ENCODE data around the gene ENOX1. TPM values are rescaled to one million over a fixed set of nuclear protein-coding genes. Genes with fewer than 3 reads are reported as not detected.

The ENOX1 gene
- total and polyA plus RNA-seq, 2 of the 8 experiments (the other 6 are each of a cell fraction or from before 2014, with no cell fraction given) = 0.23 to 0.37 TPM

- H3K27ac ChIP-seq (ENCODE audit: low read depth, low read length) = no peak overlapping the region
- no peaks in the 10 kb centered on the region for H4K20me1 ChIP-seq (replicated peaks in 1 of 2; ENCODE audit: control insufficient read depth in 1 of 2, insufficient read depth in 2 of 2, low read length in 2 of 2)
- H2AFZ ChIP-seq (ENCODE audit: low read length) = no peak overlapping the region
- H3K23ac ChIP-seq (ENCODE audit: insufficient read length) = no peak overlapping the region
- H2AK5ac ChIP-seq (ENCODE audit: low read depth, low read length) = no peak overlapping the region
- no peak overlapping the region for H3K9ac ChIP-seq (replicated peaks in 1 of 4; ENCODE audit: extremely low read depth in 1 of 4, low read depth in 3 of 4, low read length in 3 of 4)
- no peaks in the 10 kb centered on the region for H3K27me3 ChIP-seq (replicated peaks in 1 of 4; ENCODE audit: control insufficient read depth in 3 of 4, extremely low read depth in 1 of 4, insufficient read depth in 3 of 4, low read length in 3 of 4)
- no peaks in the 10 kb centered on the region for H3K79me2 ChIP-seq (ENCODE audit: control insufficient read depth in 1 of 2, insufficient read depth in 2 of 2, low read length in 2 of 2)
- H2BK120ac ChIP-seq (replicated peaks; ENCODE audit: low read depth, low read length) = no peak overlapping the region
- WGBS, 2 experiments (ENCODE audit: extremely low coverage in 1 of 2, insufficient coverage in 1 of 2, insufficient read length in 1 of 2, insufficient replicate concordance in 2 of 2, low coverage in 1 of 2, low lambda C conversion rate in 2 of 2, missing lambda C conversion rate in 1 of 2) = 94% methylated on average over 3 of the region's 3 CpGs; no CpG with 5 or more reads in 1 of the 2 experiments
- H3K14ac ChIP-seq (ENCODE audit: insufficient read length) = no peak overlapping the region
- H2BK15ac ChIP-seq (ENCODE audit: low read length) = no peak overlapping the region
- no peak overlapping the region for H2BK20ac ChIP-seq (ENCODE audit: low read length)
- POLR2A ChIA-PET (ENCODE audit: partially characterized antibody) = no interaction called here
- no peak overlapping the region for H3K18ac ChIP-seq (ENCODE audit: extremely low read depth, low read length)
- no peak overlapping the region for H3K56ac ChIP-seq (replicated peaks; ENCODE audit: insufficient read length, low read depth, low read length)
- no peak overlapping the region for H3K4ac ChIP-seq (replicated peaks; ENCODE audit: insufficient read length, low read depth, low read length)
- H2BK12ac ChIP-seq (ENCODE audit: low read depth, low read length) = no peak overlapping the region
- H3K36me3 ChIP-seq (ENCODE audit: control insufficient read depth in 2 of 4, insufficient read depth in 4 of 4, low read length in 3 of 4) = no peaks in the 10 kb centered on the region
- no peaks in the 10 kb centered on the region for H3K79me1 ChIP-seq (ENCODE audit: low read depth, low read length)
- FAIRE-seq (no peak), DNase-seq (ENCODE audit: low read depth in 1 of 2, low spot score in 2 of 2) (no peak)
- CTCF ChIA-PET (ENCODE audit: partially characterized antibody) = no interaction called here
- H4K5ac ChIP-seq (ENCODE audit: insufficient read length, low read depth, low read length) = no peak overlapping the region
- H3K4me3 ChIP-seq (ENCODE audit: extremely low read depth in 1 of 4, insufficient read depth in 2 of 4, low read depth in 3 of 4, low read length in 4 of 4) = no peak overlapping the region
- H2BK5ac ChIP-seq (ENCODE audit: low read depth, low read length) = no peak overlapping the region
- H3K4me1 ChIP-seq (replicated peaks in 1 of 4; ENCODE audit: control insufficient read depth in 3 of 4, insufficient read depth in 4 of 4, low read length in 3 of 4) = no peaks in the 10 kb centered on the region
- H4K91ac ChIP-seq (replicated peaks; ENCODE audit: insufficient read length, low read length) = no peak overlapping the region
- H3K9me3 ChIP-seq (ENCODE audit: insufficient read depth in 2 of 2, low read depth in 1 of 2, low read length in 1 of 2) = no peaks in the 10 kb centered on the region
- no peak overlapping the region for H4K8ac ChIP-seq (ENCODE audit: extremely low read depth, insufficient read depth, low read length)
- H3K4me2 ChIP-seq (ENCODE audit: insufficient read depth in 1 of 2, low read depth in 2 of 2, low read length in 2 of 2) = no peak overlapping the region
- H3K23me2 ChIP-seq (ENCODE audit: low read depth, low read length) = no peaks in the 10 kb centered on the region
- no peak for TF ChIP-seq RAD21 (IDR thresholded peaks at IDR 0.05 in 1 of 2, conservative IDR thresholded peaks at IDR 0.05 in 1 of 2; ENCODE audit: low read depth in 2 of 2, low read length in 2 of 2)
Measured at GRCh38 chr13:43489233-43489632, 297.5 kb downstream of the ENOX1 start.

Data from H1 (cell line).